MM.1S (cell line): ENCODE data around the gene KRT32.

Source experiments
- CTCF ChIP-seq: fragments of 300-600 bp; sonication (generic); IDR thresholded peaks from 2 replicates; pipeline ENCODE4 v1.5.1; 2016; ENCODE audit warnings: antibody characterized with exemption, low read length, mixed read lengths
- EZH2 ChIP-seq: fragments of 300-600 bp; sonication (generic); optimal IDR thresholded peaks from 2 replicates; pipeline ENCODE3; 2017; ENCODE audit warnings: low read depth, mild to moderate bottlenecking, antibody characterized with exemption, low read length, mixed read lengths
- EZH2phosphoT487 ChIP-seq: fragments of 300-600 bp; sonication (generic); IDR thresholded peaks from 2 replicates; pipeline ENCODE4 v1.6.1; 2018; ENCODE audit warnings: antibody characterized with exemption, low read length

DNA sequence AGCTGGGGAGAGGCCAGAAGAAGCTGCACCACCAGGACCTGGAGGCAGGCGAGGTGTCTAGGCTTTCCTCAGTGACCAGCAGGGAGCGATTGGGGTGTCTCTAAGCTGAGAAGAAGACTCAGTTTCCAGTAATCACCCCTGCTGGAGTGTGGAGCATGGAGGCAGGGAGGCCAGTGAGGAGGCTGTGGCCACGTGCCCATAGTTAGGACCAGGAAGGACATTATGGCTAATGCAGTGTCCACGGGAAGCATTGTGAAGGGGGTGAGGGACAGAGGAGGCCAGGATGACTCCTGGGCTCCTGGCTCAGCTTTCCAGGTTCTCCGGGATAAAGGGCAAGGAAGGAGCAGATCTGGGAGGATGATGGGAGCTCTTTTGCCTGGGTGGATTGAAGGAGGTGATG is 32.5 kb upstream of the KRT32 start:
- TF ChIP-seq CTCF (no peak), EZH2phosphoT487 (no peak), EZH2 (no peak)
